Liver (tissue), 9 donors: ENCODE data around the gene FBXO24. TPM values are rescaled to one million over a fixed set of nuclear protein-coding genes. Genes with fewer than 3 reads are reported as not detected.

Source experiments
- DNase-seq: peaks from one replicate; pipeline ENCODE4 v3.0.0-alpha.2; 2017; ENCODE audit warnings: low spot score
- H3K27ac ChIP-seq, 2 donors: one replicate each; pipeline ENCODE4 v1.7.0; 2013; ENCODE audit warnings: inconsistent platforms in 2 of 2, low read length in 2 of 2, control low read depth in 1 of 2, low read depth in 1 of 2, mild to moderate bottlenecking in 1 of 2
- H3K27me3 ChIP-seq, 4 donors: one replicate each; pipeline versions ENCODE4 v1.6.1 to v1.7.0; 2013; ENCODE audit warnings: low read length in 3 of 4, inconsistent platforms in 1 of 4, mild to moderate bottlenecking in 1 of 4, moderate library complexity in 1 of 4; ENCODE audit not compliant: control insufficient read depth in 4 of 4, insufficient read depth in 4 of 4
- H3K36me3 ChIP-seq, 4 donors: one replicate each; pipeline versions ENCODE4 v1.6.1 to v1.7.0; 2013; ENCODE audit warnings: low read length in 3 of 4, mild to moderate bottlenecking in 3 of 4, low read depth in 1 of 4, moderate library complexity in 1 of 4; ENCODE audit not compliant: control insufficient read depth in 4 of 4, insufficient read depth in 3 of 4
- H3K4me1 ChIP-seq, 4 donors: one replicate each; pipeline versions ENCODE4 v1.6.1 to v1.7.0; 2013; ENCODE audit warnings: low read length in 3 of 4, mild to moderate bottlenecking in 3 of 4, moderate library complexity in 1 of 4; ENCODE audit not compliant: control insufficient read depth in 4 of 4, insufficient read depth in 4 of 4
- H3K4me3 ChIP-seq, 3 donors: one replicate each; pipeline versions ENCODE4 v1.6.1 to v1.7.0; 2013; ENCODE audit warnings: low read length in 3 of 3, control low read depth in 1 of 3, low read depth in 1 of 3, mild to moderate bottlenecking in 1 of 3
- H3K9ac ChIP-seq, 2 donors: one replicate each; pipeline ENCODE4 v1.7.0; 2013; ENCODE audit warnings: low read length in 2 of 2, mild to moderate bottlenecking in 2 of 2, moderate library complexity in 2 of 2, control low read depth in 1 of 2, low read depth in 1 of 2
- H3K9me3 ChIP-seq, 4 donors: one replicate each; pipeline versions ENCODE4 v1.6.1 to v1.7.0; 2013; ENCODE audit warnings: low read length in 3 of 4; ENCODE audit not compliant: control insufficient read depth in 4 of 4
- EGR1 ChIP-seq, 2 donors: IDR thresholded peaks; 2 replicates each; pipeline ENCODE4 v1.6.1; 2016 to 2018; ENCODE audit warnings: antibody characterized with exemption in 2 of 2, low read depth in 2 of 2
- FOXA2 ChIP-seq: IDR thresholded peaks from 2 replicates; pipeline ENCODE4 v1.6.1; 2016; ENCODE audit warnings: antibody characterized with exemption
- GABPA ChIP-seq, 2 donors: IDR thresholded peaks in 1 of 2; conservative IDR thresholded peaks in 1 of 2; 2 replicates each; pipeline ENCODE4 v1.6.1; 2016; ENCODE audit warnings: antibody characterized with exemption in 2 of 2, mild to moderate bottlenecking in 1 of 2, moderate library complexity in 1 of 2
- HNF4A ChIP-seq, 2 donors: conservative IDR thresholded peaks; 2 replicates each; pipeline ENCODE4 v1.6.1; 2016; ENCODE audit warnings: antibody characterized with exemption in 2 of 2, mild to moderate bottlenecking in 2 of 2
- HNF4G ChIP-seq: IDR thresholded peaks from 2 replicates; pipeline ENCODE4 v1.6.1; 2016; ENCODE audit warnings: antibody characterized with exemption
- JUND ChIP-seq, 2 donors: IDR thresholded peaks; 2 replicates each; pipeline ENCODE4 v1.6.1; 2016; ENCODE audit warnings: antibody characterized with exemption in 2 of 2
- MAX ChIP-seq: IDR thresholded peaks from 2 replicates; pipeline ENCODE4 v1.6.1; 2016; ENCODE audit warnings: antibody characterized with exemption
- NR2F2 ChIP-seq: IDR thresholded peaks from 2 replicates; pipeline ENCODE4 v1.6.1; 2016; ENCODE audit warnings: antibody characterized with exemption
- RAD21 ChIP-seq, 2 donors: IDR thresholded peaks; 2 replicates each; pipeline ENCODE4 v1.6.1; 2016; ENCODE audit warnings: antibody characterized with exemption in 2 of 2, mild to moderate bottlenecking in 2 of 2
- REST ChIP-seq: IDR thresholded peaks from 2 replicates; pipeline ENCODE4 v1.6.1; 2016; ENCODE audit warnings: antibody characterized with exemption, mild to moderate bottlenecking
- RXRA ChIP-seq, 2 donors: IDR thresholded peaks; 2 replicates each; pipeline ENCODE4 v1.6.1; 2017 to 2018; ENCODE audit warnings: antibody characterized with exemption in 2 of 2, mild to moderate bottlenecking in 1 of 2
- SP1 ChIP-seq: IDR thresholded peaks from 2 replicates; pipeline ENCODE4 v1.6.1; 2018; ENCODE audit warnings: antibody characterized with exemption, mild to moderate bottlenecking
- TAF1 ChIP-seq: conservative IDR thresholded peaks from 2 replicates; pipeline ENCODE4 v1.6.1; 2016; ENCODE audit warnings: antibody characterized with exemption, mild to moderate bottlenecking
- YY1 ChIP-seq: IDR thresholded peaks from 2 replicates; pipeline ENCODE4 v1.6.1; 2016; ENCODE audit warnings: antibody characterized with exemption, mild to moderate bottlenecking
- ZBTB33 ChIP-seq: IDR thresholded peaks from 2 replicates; pipeline ENCODE4 v1.6.1; 2016; ENCODE audit warnings: antibody characterized with exemption
- WGBS: extraction: QIAGEN DNeasy Blood & Tissue Kit; methylation state at CpG from one replicate; pipeline ENCODE4 v1.1.7; 2013; 5-methylcytosine and 5-hydroxymethylcytosine counted together
- polyA plus RNA-seq, 2 donors: library from polyadenylated mRNA; stranded (reverse) in 1 of 2; unstranded in 1 of 2; fragments of 200-250 nt in 1 of 2; fragments of >200 nt in 1 of 2; fragmentation: Nextera tagmentation in 1 of 2; extraction: Ambion mirVana in 1 of 2; gene quantifications; one replicate each; pipeline versions ENCODE4 v1.2.1 to v1.2.3, GENCODE V29; 2013 to 2015
- total RNA-seq, 2 donors: library from RNA; depleted of rRNA; stranded (reverse); fragments of >200 nt; gene quantifications; one replicate each; pipeline ENCODE4 v1.2.3, GENCODE V29; 2014
- TF ChIP-seq, protein P1 (sequence below): fragments of 150-350 bp; IDR thresholded peaks from 2 replicates; pipeline ENCODE4 v1.5.1; 2017; ENCODE audit warnings: improper control_type of control experiment, low read depth, low read length; ENCODE audit not compliant: missing input control
- TF ChIP-seq, protein P2 (sequence below): IDR thresholded peaks from 2 replicates; pipeline ENCODE4 v1.6.1; 2016; ENCODE audit warnings: antibody characterized with exemption
- donor health status: healthy.
- donor health status: healthy.
- donor health status: healthy.
- donor health status: healthy.
- donor health status: healthy.

FBXO24 gene
- total and polyA plus RNA-seq, 4 donors = 0.25 to 1.3 (median 0.50) TPM

- no peak overlapping the region for H3K4me3 ChIP-seq
- no peak overlapping the region for H3K9ac ChIP-seq
- no peaks in the 10 kb centered on the region for H3K9me3 ChIP-seq
- H3K4me1 ChIP-seq = peaks cover 3 to 19% (median 14%) of the 10 kb centered on the region in 4 donors
- DNase-seq = no peak
- no peaks in the 10 kb centered on the region for H3K27me3 ChIP-seq
- TF ChIP-seq EGR1 (IDR thresholded peaks at IDR 0.05; ENCODE audit: low read depth in 2 of 2) = no peak
- TF ChIP-seq REST = no peak
- TF ChIP-seq RAD21 (IDR thresholded peaks at IDR 0.05) = no peak
- no peak for TF ChIP-seq SP1
- TF ChIP-seq TAF1 = no peak
- TF ChIP-seq GABPA (IDR thresholded peaks at IDR 0.05 in 1 of 2, conservative IDR thresholded peaks at IDR 0.05 in 1 of 2) = no peak
- TF ChIP-seq, protein P1, sequence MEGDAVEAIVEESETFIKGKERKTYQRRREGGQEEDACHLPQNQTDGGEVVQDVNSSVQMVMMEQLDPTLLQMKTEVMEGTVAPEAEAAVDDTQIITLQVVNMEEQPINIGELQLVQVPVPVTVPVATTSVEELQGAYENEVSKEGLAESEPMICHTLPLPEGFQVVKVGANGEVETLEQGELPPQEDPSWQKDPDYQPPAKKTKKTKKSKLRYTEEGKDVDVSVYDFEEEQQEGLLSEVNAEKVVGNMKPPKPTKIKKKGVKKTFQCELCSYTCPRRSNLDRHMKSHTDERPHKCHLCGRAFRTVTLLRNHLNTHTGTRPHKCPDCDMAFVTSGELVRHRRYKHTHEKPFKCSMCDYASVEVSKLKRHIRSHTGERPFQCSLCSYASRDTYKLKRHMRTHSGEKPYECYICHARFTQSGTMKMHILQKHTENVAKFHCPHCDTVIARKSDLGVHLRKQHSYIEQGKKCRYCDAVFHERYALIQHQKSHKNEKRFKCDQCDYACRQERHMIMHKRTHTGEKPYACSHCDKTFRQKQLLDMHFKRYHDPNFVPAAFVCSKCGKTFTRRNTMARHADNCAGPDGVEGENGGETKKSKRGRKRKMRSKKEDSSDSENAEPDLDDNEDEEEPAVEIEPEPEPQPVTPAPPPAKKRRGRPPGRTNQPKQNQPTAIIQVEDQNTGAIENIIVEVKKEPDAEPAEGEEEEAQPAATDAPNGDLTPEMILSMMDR = no peak
- TF ChIP-seq HNF4A (conservative IDR thresholded peaks at IDR 0.05) = no peak
- no peak for TF ChIP-seq HNF4G
- TF ChIP-seq NR2F2 = no peak
- TF ChIP-seq RXRA (IDR thresholded peaks at IDR 0.05) = no peak
- no peak for TF ChIP-seq YY1
- TF ChIP-seq FOXA2 = no peak
- no peak for TF ChIP-seq JUND (IDR thresholded peaks at IDR 0.05)
- TF ChIP-seq, protein P2, sequence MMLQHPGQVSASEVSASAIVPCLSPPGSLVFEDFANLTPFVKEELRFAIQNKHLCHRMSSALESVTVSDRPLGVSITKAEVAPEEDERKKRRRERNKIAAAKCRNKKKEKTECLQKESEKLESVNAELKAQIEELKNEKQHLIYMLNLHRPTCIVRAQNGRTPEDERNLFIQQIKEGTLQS = no peak
- no peak for TF ChIP-seq MAX
- no peak for TF ChIP-seq ZBTB33
- 94% methylated on average over 6 of the region's 6 CpGs for WGBS
- no peaks in the 10 kb centered on the region for H3K36me3 ChIP-seq
- no peak overlapping the region for H3K27ac ChIP-seq
These were observed 28.3 kb downstream of the FBXO24 start for GRCh38 chr7:100614308-100614861.
